Left lung (tissue), 10 donors: ENCODE data around the gene LIPT1. TPM values are rescaled to one million over a fixed set of nuclear protein-coding genes. Genes with fewer than 3 reads are reported as not detected.
A peak's percentile ranks its signal among the peaks of the same experiment; 100 is the strongest.
"Not testable (repeated sequence)": the region's sequence is repeated elsewhere in the genome, so short reads cannot be mapped to it uniquely, and the experiment has no call there.

Experiments
- ATAC-seq: fragments of 200-7000 bp; cut with Tn5 transposase; one replicate; pipeline ENCODE4 v1.9.1; 2020; ENCODE audit warnings: moderate library complexity
- DNase-seq, 4 donors: peaks; one replicate each; pipeline ENCODE4 v3.0.0-alpha.2; 2013 to 2020
- H3K27ac ChIP-seq, 2 donors: fragments of 200-600 bp; sonication (generic) in 1 of 2; one replicate each; pipeline versions ENCODE4 v1.5.0 to v1.8.0; 2020 to 2021
- H3K27me3 ChIP-seq, 2 donors: fragments of 200-600 bp; sonication (generic) in 1 of 2; one replicate each; pipeline versions ENCODE4 v1.5.0 to v1.8.0; 2020 to 2021
- H3K36me3 ChIP-seq, 2 donors: fragments of 200-600 bp; sonication (generic) in 1 of 2; one replicate each; pipeline versions ENCODE4 v1.5.0 to v1.8.0; 2020 to 2021
- H3K4me1 ChIP-seq, 2 donors: fragments of 200-600 bp; one replicate each; pipeline ENCODE4 v1.8.0; 2021
- H3K4me3 ChIP-seq, 2 donors: fragments of 200-600 bp; sonication (generic) in 1 of 2; one replicate each; pipeline versions ENCODE4 v1.5.0 to v1.8.0; 2020 to 2021; ENCODE audit warnings: mild to moderate bottlenecking in 1 of 2
- H3K9me3 ChIP-seq, 2 donors: fragments of 200-600 bp; sonication (generic) in 1 of 2; one replicate each; pipeline versions ENCODE4 v1.5.0 to v1.8.0; 2020 to 2021
- CTCF ChIP-seq, 2 donors: fragments of 200-600 bp; sonication (generic) in 1 of 2; IDR thresholded peaks; one replicate each; pipeline versions ENCODE4 v1.5.0 to v1.8.0; 2021; ENCODE audit warnings: antibody characterized with exemption in 2 of 2
- intact Hi-C, 2 donors: fragments of 100-400 bp; cut with DNase I; formaldehyde crosslinking; loops; one replicate each; pipeline versions ENCODE4 v1.11.2 to v1.14.2; 2022
- polyA plus RNA-seq, 6 donors: library from polyadenylated mRNA; unstranded; fragments of 120-200 nt; gene quantifications; one replicate each; pipeline ENCODE4 v1.2.1, GENCODE V29; 2013; ENCODE audit not compliant: insufficient read length in 6 of 6
- total RNA-seq, 2 donors: library from RNA; stranded (reverse); fragmentation: NEBNext Ultra II Directional; extraction: Animal tissue kit (Norgen Biotek cat#: 25700); gene quantifications; one replicate each; pipeline ENCODE4 v1.2.1, GENCODE V29; 2021
- donor health status: DM: no; HTN: yes; CAD: no.
- donor health status: DM: no; HTN: no; CAD: no.

The LIPT1 gene
- total and polyA plus RNA-seq, 8 donors, result 5.6 to 20.3 (median 16.6) TPM

GRCh38 chr2:99112617-99113016, 42.1 kb upstream of the LIPT1 start:
- Histone ChIP-seq H3K4me1 (no peaks in the 10 kb centered on the region), H3K9me3 (no peaks in the 10 kb centered on the region), H3K36me3 (no peaks in the 10 kb centered on the region), H3K27me3 (no peaks in the 10 kb centered on the region), H3K27ac (no peak overlapping the region), H3K4me3 (no peak overlapping the region)
- no peak for DNase-seq
- TF ChIP-seq CTCF (IDR thresholded peaks at IDR 0.05), result no peak
- intact Hi-C loops, result no loop called here
- no peak for ATAC-seq

DNA sequence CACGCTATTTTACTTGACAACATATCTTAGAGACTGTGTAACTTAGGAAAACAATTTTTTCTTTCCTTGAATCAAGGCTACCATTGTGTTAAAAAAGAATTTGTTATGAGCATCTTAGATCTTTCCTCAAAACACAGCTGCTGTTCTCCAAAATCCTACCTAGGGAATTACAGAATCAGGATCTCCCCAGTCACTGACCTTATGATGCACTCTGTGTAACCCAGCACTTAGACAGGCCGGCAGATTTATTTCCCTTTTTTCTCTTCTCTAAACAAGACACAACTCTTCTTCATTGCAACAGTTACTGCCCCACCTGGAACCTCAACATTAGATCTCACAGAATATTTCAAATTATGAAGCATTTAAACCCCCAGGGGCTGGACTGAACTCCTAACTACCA, 26.8 kb upstream of the LIPT1 start:
- Histone ChIP-seq H3K36me3 (peaks cover 0 to 16% of the 10 kb centered on the region in 2 donors), H3K27ac (no peak overlapping the region), H3K4me1 (no peaks in the 10 kb centered on the region), H3K27me3 (no peaks in the 10 kb centered on the region), H3K4me3 (no peak overlapping the region), H3K9me3 (peaks cover 0 to 31% of the 10 kb centered on the region in 2 donors)
- no peak for DNase-seq
- TF ChIP-seq CTCF (IDR thresholded peaks at IDR 0.05), result no peak
- ATAC-seq, result no peak
- intact Hi-C loops, result no loop called here

DNA sequence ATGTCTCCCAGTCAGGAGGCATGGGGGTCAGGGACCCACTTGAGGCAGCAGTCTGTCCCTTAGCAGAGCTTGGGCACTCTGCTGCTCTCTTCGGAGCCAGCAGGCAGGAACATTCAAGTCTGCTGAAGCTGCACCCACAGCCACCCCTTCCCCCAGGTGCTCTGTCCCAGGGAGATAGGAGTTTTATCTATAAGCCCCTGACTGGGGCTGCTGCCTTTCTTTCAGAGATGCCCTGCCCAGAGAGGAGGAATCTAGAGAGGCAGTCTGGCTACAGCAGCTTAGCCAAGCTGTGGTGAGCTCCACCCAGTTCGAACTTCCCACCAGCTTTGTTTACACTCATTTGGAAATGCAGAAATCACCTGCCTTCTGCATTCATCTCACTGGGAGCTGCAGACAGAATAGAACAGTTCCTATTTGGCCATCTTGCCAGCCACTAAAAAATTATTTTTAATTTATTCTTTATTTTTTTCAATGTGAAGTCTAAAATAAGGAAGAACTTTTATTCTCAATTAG, 19.7 kb upstream of the LIPT1 start:
- H3K9me3 ChIP-seq, result peaks cover 0 to 27% of the 10 kb centered on the region in 2 donors
- DNase-seq, H3K27ac ChIP-seq, H3K27me3 ChIP-seq, H3K36me3 ChIP-seq, H3K4me1 ChIP-seq, ATAC-seq, H3K4me3 ChIP-seq, intact Hi-C loops: not testable (repeated sequence)

DNA sequence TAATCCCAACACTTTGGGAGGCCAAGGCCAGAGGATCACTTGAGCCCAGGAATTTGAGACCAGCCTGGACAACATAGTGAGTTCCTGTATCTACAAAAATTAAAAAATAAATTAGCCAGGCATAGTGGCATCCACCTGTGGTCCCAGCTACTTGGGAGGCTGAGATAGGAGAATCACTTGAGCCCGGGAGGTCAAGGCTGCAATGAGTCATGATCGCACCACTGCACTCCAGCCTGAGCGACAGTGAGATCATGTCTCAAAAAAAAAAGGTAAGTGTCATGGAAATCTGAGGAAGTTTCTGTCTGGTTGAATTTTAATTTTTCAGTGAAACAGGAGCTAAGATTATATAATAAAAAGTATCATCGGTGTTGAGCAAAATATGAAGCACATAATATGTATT, 15.8 kb upstream of the LIPT1 start:
- Histone ChIP-seq H3K36me3 (no peaks in the 10 kb centered on the region), H3K9me3 (no peaks in the 10 kb centered on the region)

DNA sequence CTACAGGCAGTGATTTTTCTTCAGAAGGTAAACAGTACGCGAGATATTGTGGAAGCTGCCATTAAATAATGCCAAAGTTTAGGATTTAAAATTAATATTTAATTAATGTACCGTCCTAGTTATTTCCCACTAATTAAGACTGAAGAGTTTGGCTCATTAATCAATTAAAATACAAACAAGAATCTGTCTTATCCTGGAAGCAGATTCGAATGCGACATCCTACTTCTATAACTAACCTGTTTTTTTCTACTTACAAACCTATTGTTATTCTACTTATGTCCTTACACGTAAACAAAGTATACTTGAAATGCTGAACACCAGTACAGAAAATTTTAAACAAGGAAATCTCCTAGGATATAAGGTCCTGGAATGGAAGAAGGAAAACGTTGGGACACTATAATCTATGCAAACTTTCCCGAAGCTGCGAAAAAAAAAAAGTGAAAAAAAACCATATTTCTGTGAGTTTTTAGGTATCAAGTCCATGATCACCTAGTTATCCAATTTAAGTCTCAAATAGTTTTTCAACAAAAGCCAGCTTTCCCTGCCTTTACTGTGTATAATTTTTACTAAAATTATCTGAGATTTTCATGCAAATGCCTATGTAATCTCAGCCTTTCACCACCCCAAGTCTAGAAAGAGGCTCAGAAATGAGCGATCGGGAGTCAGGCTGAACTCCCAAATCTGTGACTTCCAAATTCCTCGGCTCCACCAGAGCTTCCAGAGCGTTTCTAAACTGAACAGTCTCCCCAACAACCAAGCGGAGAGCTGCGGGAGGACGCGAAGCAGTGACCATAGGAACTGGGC, 14.5 kb upstream of the LIPT1 start:
- no peaks in the 10 kb centered on the region for H3K36me3 ChIP-seq
- no peaks in the 10 kb centered on the region for H3K27me3 ChIP-seq
- DNase-seq (no peak), ATAC-seq (no peak)
- peak overlapping the region; percentile 67 to 92 for H3K4me3 ChIP-seq
- H3K9me3 ChIP-seq, result no peaks in the 10 kb centered on the region
- peak overlapping the region; percentile 73 to 86 for H3K27ac ChIP-seq
- intact Hi-C loops, result no loop called here
- no peak for TF ChIP-seq CTCF (IDR thresholded peaks at IDR 0.05)
- H3K4me1 ChIP-seq, result peaks cover 4 to 18% of the 10 kb centered on the region in 2 donors

More for the DNA sequence above, 15.8 kb upstream of the LIPT1 start:
- TF ChIP-seq CTCF (IDR thresholded peaks at IDR 0.05), result no peak
- DNase-seq (no peak), ATAC-seq (no peak)
- intact Hi-C loops, result no loop called here
- Histone ChIP-seq H3K4me3 (no peak overlapping the region), H3K27me3 (no peaks in the 10 kb centered on the region), H3K27ac (no peak overlapping the region), H3K4me1 (peaks cover 4 to 18% of the 10 kb centered on the region in 2 donors)

GRCh38 chr2:99140860-99141109, 14.0 kb upstream of the LIPT1 start:
- TF ChIP-seq CTCF (IDR thresholded peaks at IDR 0.05), result no peak
- H3K27ac ChIP-seq, result peak overlapping the region; percentile 73 to 86
- intact Hi-C loops, result no loop called here
- peaks cover 4 to 18% of the 10 kb centered on the region in 2 donors for H3K4me1 ChIP-seq
- no peaks in the 10 kb centered on the region for H3K9me3 ChIP-seq
- DNase-seq (no peak), ATAC-seq (peak; percentile 57)
- no peaks in the 10 kb centered on the region for H3K27me3 ChIP-seq
- no peaks in the 10 kb centered on the region for H3K36me3 ChIP-seq
- peak overlapping the region; percentile 67 to 92 for H3K4me3 ChIP-seq
